GM12864 (cell line): ENCODE results near the gene NUP88.

Experiments
- DNase-seq: peaks from one replicate; pipeline ENCODE4 v3.0.0-alpha.2; 2011; ENCODE audit warnings: low read depth
- H3K4me3 ChIP-seq: 2 replicates; pipeline ENCODE4 v1.5.1; 2011; ENCODE audit warnings: mild to moderate bottlenecking, low read depth, low read length, control low read depth
- CTCF ChIP-seq: IDR thresholded peaks from 2 replicates; pipeline ENCODE4 v1.5.1; 2011; ENCODE audit warnings: low read depth, mild to moderate bottlenecking, moderate library complexity, low read length, control low read depth, inconsistent platforms; ENCODE audit errors: missing control alignments

NUP88 gene

GRCh38 chr17:5419959-5420653 is 644 bp upstream of the NUP88 start, which contains the start of gene RPAIN:
TSS of gene RPAIN (plus strand) at chr17:5420182. CDS start at chr17:5420211, 29 bp downstream.
- H3K4me3 ChIP-seq, result peak within 1 kb of the TSS; percentile 89
- peak; percentile 77 for DNase-seq
- no peak for TF ChIP-seq CTCF

- DNase-seq, result peak; percentile 95
Measured at GRCh38 chr17:5418858-5419355, 555 bp downstream of the NUP88 start.

GRCh38 chr17:5416901-5417300 is 2.6 kb downstream of the NUP88 start:
- no peak for TF ChIP-seq CTCF
- DNase-seq, result no peak
- H3K4me3 ChIP-seq, result no peak overlapping the region

More at GRCh38 chr17:5418858-5419355, 555 bp downstream of the NUP88 start:
- no peak for TF ChIP-seq CTCF
- peak overlapping the region; percentile 89 for H3K4me3 ChIP-seq

- no peak overlapping the region for H3K4me3 ChIP-seq
- TF ChIP-seq CTCF, result no peak
- no peak for DNase-seq
Measured at GRCh38 chr17:5413682-5414081, 5.8 kb downstream of the NUP88 start.

GRCh38 chr17:5410594-5411272 is 8.7 kb downstream of the NUP88 start:
- no peak for DNase-seq
- TF ChIP-seq CTCF, result no peak
- no peak overlapping the region for H3K4me3 ChIP-seq

GRCh38 chr17:5408186-5408585 is 11.3 kb downstream of the NUP88 start:
- no peak for DNase-seq
- H3K4me3 ChIP-seq, result no peak overlapping the region
- TF ChIP-seq CTCF, result no peak
